GM18868 (cell line): ENCODE results near the gene ZNF25.
"Not testable (repeated sequence)": the region's sequence is repeated elsewhere in the genome, so short reads cannot be mapped to it uniquely, and the experiment has no call there.

Source experiments
- ATAC-seq: cut with Tn5 transposase; IDR thresholded peaks from one replicate; pipeline ENCODE4 v1.9.1; 2021; ENCODE audit warnings: mild to moderate bottlenecking, moderate library complexity; ENCODE audit not compliant: unreplicated experiment

Gene ZNF25

GRCh38 chr10:37948210-37948609 is 28.2 kb downstream of the ZNF25 start:
- ATAC-seq: no peak

GRCh38 chr10:37947526-37947925 is 28.9 kb downstream of the ZNF25 start:
- no peak for ATAC-seq

- no peak for ATAC-seq
Measured at GRCh38 chr10:37937864-37938263, 38.6 kb downstream of the ZNF25 start.

GRCh38 chr10:37934791-37935190 is 41.7 kb downstream of the ZNF25 start:
- no peak for ATAC-seq

- ATAC-seq: no peak
Measured at GRCh38 chr10:37930423-37930822, 46.0 kb downstream of the ZNF25 start.

- ATAC-seq: not testable (repeated sequence)
Measured at GRCh38 chr10:37908165-37908564, 68.3 kb downstream of the ZNF25 start.

GRCh38 chr10:37906382-37906781 is 70.1 kb downstream of the ZNF25 start:
- no peak for ATAC-seq
